GM12891 (cell line): ENCODE measurements around the gene ANXA5.

Source experiments
- POLR2A ChIP-seq: IDR thresholded peaks from 2 replicates; pipeline ENCODE4 v1.6.1; 2011; ENCODE audit warnings: low read depth, low read length, control low read depth
- POLR2AphosphoS5 ChIP-seq: IDR thresholded peaks from 2 replicates; pipeline ENCODE4 v1.6.1; 2011; ENCODE audit warnings: low read depth, low read length, control low read depth
- POU2F2 ChIP-seq: IDR thresholded peaks from 2 replicates; pipeline ENCODE4 v1.6.1; 2011; ENCODE audit warnings: low read depth, mild to moderate bottlenecking, control low read depth, low read length, moderate library complexity
- SPI1 ChIP-seq: IDR thresholded peaks from 2 replicates; pipeline ENCODE4 v1.6.1; 2011; ENCODE audit warnings: low read depth, low read length, control low read depth
- TAF1 ChIP-seq: IDR thresholded peaks from 2 replicates; pipeline ENCODE4 v1.6.1; 2011; ENCODE audit warnings: low read depth, low read length, control low read depth

DNA sequence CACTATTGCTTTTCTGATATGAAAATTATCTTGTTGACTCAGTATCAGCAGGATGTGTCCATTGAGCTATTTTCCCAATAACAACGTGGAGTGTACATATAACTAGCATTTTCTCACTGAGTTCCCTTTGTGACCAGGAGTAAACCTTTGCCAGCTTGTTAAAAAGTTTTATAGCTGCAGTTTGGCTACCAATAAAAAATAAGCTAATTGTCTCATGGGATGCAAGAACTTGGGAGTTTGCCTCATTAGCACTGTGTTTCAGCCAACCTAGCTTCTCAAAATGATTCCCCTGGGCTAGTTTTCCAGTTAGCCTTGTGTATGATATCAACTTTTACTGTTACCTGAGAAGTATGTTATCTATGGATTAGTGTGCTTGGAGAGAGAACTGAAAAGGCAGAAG lies 24.9 kb upstream of the ANXA5 start:
- TF ChIP-seq POLR2AphosphoS5 (no peak), SPI1 (no peak), POLR2A (no peak), TAF1 (no peak), POU2F2 (no peak)
